SH-SY5Y (cell line): ENCODE results near the gene STMN3.

Source experiments
- GATA2 ChIP-seq: IDR thresholded peaks from 2 replicates; pipeline ENCODE4 v1.6.1; 2011; ENCODE audit warnings: mild to moderate bottlenecking, low read depth, low read length
- GATA3 ChIP-seq: IDR thresholded peaks from 2 replicates; pipeline ENCODE4 v1.6.1; 2011; ENCODE audit warnings: low read depth, mild to moderate bottlenecking, low read length, moderate library complexity

- TF ChIP-seq GATA3, result no peak
- TF ChIP-seq GATA2, result no peak
Observed at GRCh38 chr20:63596423-63596822, 56.8 kb downstream of the STMN3 start.
